Measurements from ENCODE around the gene ATP8B1.
"Not testable (repeated sequence)": the region's sequence is repeated elsewhere in the genome, so short reads cannot be mapped to it uniquely, and the experiment has no call there.

Gene ATP8B1

GRCh38 chr18:57803103-57803969 lies at the start of gene ATP8B1:
ATP8B1 (minus strand) TSS chr18:57803315; CDS start chr18:57731807, 71,508 bp downstream.
- DNase-seq (ENCODE audit: low read depth), result no peak

- no peak for DNase-seq (ENCODE audit: low read depth)
Observed at GRCh38 chr18:57850063-57850462, 46.9 kb upstream of the ATP8B1 start.

- not testable (repeated sequence) for DNase-seq (ENCODE audit: low read depth)
Observed at GRCh38 chr18:57848374-57848773, 45.3 kb upstream of the ATP8B1 start.

GRCh38 chr18:57847431-57847830 lies 44.3 kb upstream of the ATP8B1 start:
- not testable (repeated sequence) for DNase-seq (ENCODE audit: low read depth)

- DNase-seq (ENCODE audit: low read depth), result no peak
Observed at GRCh38 chr18:57846258-57846657, 43.1 kb upstream of the ATP8B1 start.

- DNase-seq (ENCODE audit: low read depth), result no peak
Observed at GRCh38 chr18:57845605-57846074, 42.5 kb upstream of the ATP8B1 start.

GRCh38 chr18:57844319-57844718 lies 41.2 kb upstream of the ATP8B1 start:
- DNase-seq (ENCODE audit: low read depth), result no peak

GRCh38 chr18:57843386-57843785 lies 40.3 kb upstream of the ATP8B1 start:
- DNase-seq (ENCODE audit: low read depth), result no peak

- no peak for DNase-seq (ENCODE audit: low read depth)
Observed at GRCh38 chr18:57841568-57841967, 38.5 kb upstream of the ATP8B1 start.

GRCh38 chr18:57839942-57840381 lies 36.8 kb upstream of the ATP8B1 start:
- no peak for DNase-seq (ENCODE audit: low read depth)

- DNase-seq (ENCODE audit: low read depth), result no peak
Observed at GRCh38 chr18:57837917-57838548, 34.9 kb upstream of the ATP8B1 start.

- no peak for DNase-seq (ENCODE audit: low read depth)
Observed at GRCh38 chr18:57836557-57836956, 33.4 kb upstream of the ATP8B1 start.

- DNase-seq (ENCODE audit: low read depth), result no peak
Observed at GRCh38 chr18:57835904-57836303, 32.8 kb upstream of the ATP8B1 start.

- no peak for DNase-seq (ENCODE audit: low read depth)
Observed at GRCh38 chr18:57834616-57835015, 31.5 kb upstream of the ATP8B1 start.

GRCh38 chr18:57833441-57834101 lies 30.5 kb upstream of the ATP8B1 start:
- DNase-seq (ENCODE audit: low read depth), result no peak

GRCh38 chr18:57832730-57833129 lies 29.6 kb upstream of the ATP8B1 start:
- DNase-seq (ENCODE audit: low read depth), result no peak

GRCh38 chr18:57831597-57832377 lies 28.7 kb upstream of the ATP8B1 start:
- DNase-seq (ENCODE audit: low read depth), result no peak

GRCh38 chr18:57827646-57828045 lies 24.5 kb upstream of the ATP8B1 start:
- no peak for DNase-seq (ENCODE audit: low read depth)

- DNase-seq (ENCODE audit: low read depth), result no peak
Observed at GRCh38 chr18:57826252-57826651, 23.1 kb upstream of the ATP8B1 start.

GRCh38 chr18:57820583-57820982 lies 17.5 kb upstream of the ATP8B1 start:
- DNase-seq (ENCODE audit: low read depth), result not testable (repeated sequence)

- DNase-seq (ENCODE audit: low read depth), result no peak
Observed at GRCh38 chr18:57819671-57820460, 16.8 kb upstream of the ATP8B1 start.

Data from T-helper 22 cell (primary cell).